A549 (cell line): ENCODE measurements around the gene GARNL3. TPM values are rescaled to one million over a fixed set of nuclear protein-coding genes. Genes with fewer than 3 reads are reported as not detected.
A peak's percentile ranks its signal among the peaks of the same experiment; 100 is the strongest.

Experiments used
- ATAC-seq, 2 experiments: fragments of 200-7000 bp in 1 of 2; fragments of >200 bp in 1 of 2; cut with Nextera tagmentation in 1 of 2; cut with Tn5 transposase in 1 of 2; 3 replicates each; pipeline versions ENCODE4 v1.8.0 to v1.9.1; 2018 to 2020; ENCODE audit warnings: mild to moderate bottlenecking in 1 of 2, moderate library complexity in 1 of 2
- CTCF ChIA-PET: fragments of 300-600 bp; sonication (Branson Sonifier 250); formaldehyde crosslinking; extraction: SDS; loops from one replicate; lab custom pipeline; 2021; ENCODE audit warnings: antibody characterized with exemption, inconsistent platforms; lab: Yijun Ruan, JAX
- POLR2A ChIA-PET: fragments of 350-600 bp; formaldehyde crosslinking; extraction: SDS; loops from one replicate; lab custom pipeline; 2021; ENCODE audit warnings: antibody characterized with exemption, inconsistent platforms; lab: Yijun Ruan, JAX
- DNase-seq, 2 experiments: peaks; one replicate each; pipeline versions ENCODE4 v3.0.0 to v3.0.0-alpha.2; 2011 to 2016; ENCODE audit warnings: low read depth in 1 of 2, low spot score in 1 of 2
- FAIRE-seq: peaks from 2 replicates; lab custom pipeline; 2011; peaks lifted over from hg19 to GRCh38; lab: Jason Lieb, UNC
- H3K27ac ChIP-seq, 2 experiments: fragments of >200 bp; sonication (Bioruptor Twin); formaldehyde crosslinking; 3 replicates each; pipeline ENCODE4 v1.5.1; 2016 to 2017
- H3K4me1 ChIP-seq: fragments of >200 bp; sonication (Bioruptor Twin); formaldehyde crosslinking; 3 replicates; pipeline ENCODE4 v1.6.1; 2016
- H3K4me2 ChIP-seq: fragments of >200 bp; sonication (Bioruptor Twin); formaldehyde crosslinking; 3 replicates; pipeline ENCODE4 v1.6.1; 2016
- H3K4me3 ChIP-seq: fragments of >200 bp; sonication (Bioruptor Twin); formaldehyde crosslinking; 3 replicates; pipeline ENCODE4 v1.5.1; 2016
- H3K9me3 ChIP-seq: fragments of >200 bp; sonication (Bioruptor Twin); formaldehyde crosslinking; 3 replicates; pipeline ENCODE4 v1.6.1; 2016
- CBX8 ChIP-seq: fragments of 200-600 bp; sonication (generic); IDR thresholded peaks from 2 replicates; pipeline ENCODE4 v1.6.1; 2016
- CEBPB ChIP-seq, 2 experiments: fragments of >200 bp in 1 of 2; sonication (Bioruptor Twin) in 1 of 2; formaldehyde crosslinking in 1 of 2; IDR thresholded peaks; 2 replicates each; pipeline ENCODE4 v1.6.1; 2012 to 2016
- CHD2 ChIP-seq: fragments of 150-350 bp; IDR thresholded peaks from 2 replicates; pipeline ENCODE4 v1.6.1; 2014; ENCODE audit warnings: low read length; ENCODE audit not compliant: partially characterized antibody
- CHD4 ChIP-seq: fragments of 200-600 bp; sonication (generic); IDR thresholded peaks from 2 replicates; pipeline ENCODE4 v1.6.1; 2016; ENCODE audit warnings: antibody characterized with exemption, mild to moderate bottlenecking, borderline replicate concordance
- EHF ChIP-seq: fragments of 250-450 bp; sonication (Bioruptor Pico); IDR thresholded peaks from 2 replicates; pipeline ENCODE4 v1.5.0; 2020; ENCODE audit warnings: mild to moderate bottlenecking
- EP300 ChIP-seq, 2 experiments: fragments of >200 bp; sonication (Bioruptor Twin); formaldehyde crosslinking; IDR thresholded peaks; 2 replicates in 1 of 2; 3 replicates in 1 of 2; pipeline ENCODE4 v1.6.1; 2016 to 2017
- ESRRA ChIP-seq: fragments of 150-350 bp; IDR thresholded peaks from 2 replicates; pipeline ENCODE4 v1.6.1; 2014; ENCODE audit warnings: mild to moderate bottlenecking, low read length, borderline replicate concordance
- HDAC2 ChIP-seq: fragments of 200-600 bp; sonication (generic); IDR thresholded peaks from 2 replicates; pipeline ENCODE4 v1.6.1; 2016
- HEYL ChIP-seq: fragments of 250-450 bp; sonication (Bioruptor Pico); IDR thresholded peaks from 2 replicates; pipeline ENCODE4 v1.8.0; 2021; ENCODE audit warnings: mild to moderate bottlenecking, moderate library complexity
- HOXB5 ChIP-seq: fragments of 250-450 bp; sonication (Bioruptor Pico); IDR thresholded peaks from 2 replicates; pipeline ENCODE4 v1.5.0; 2020; ENCODE audit warnings: mild to moderate bottlenecking, moderate library complexity
- KDM5A ChIP-seq: fragments of 200-600 bp; sonication (generic); IDR thresholded peaks from 2 replicates; pipeline ENCODE4 v1.6.1; 2016; ENCODE audit warnings: antibody characterized with exemption, mild to moderate bottlenecking
- RARB ChIP-seq: fragments of 250-450 bp; sonication (Bioruptor Pico); IDR thresholded peaks from 2 replicates; pipeline ENCODE4 v1.8.0; 2021; ENCODE audit warnings: mild to moderate bottlenecking, moderate library complexity
- RCOR1 ChIP-seq: fragments of 150-350 bp; IDR thresholded peaks from 2 replicates; pipeline ENCODE4 v1.6.1; 2014; ENCODE audit warnings: antibody characterized with exemption, low read length, low read depth
- RNF2 ChIP-seq: fragments of 200-600 bp; sonication (generic); IDR thresholded peaks from 2 replicates; pipeline ENCODE4 v1.6.1; 2016; ENCODE audit warnings: low read depth, mild to moderate bottlenecking, antibody characterized with exemption, moderate library complexity, borderline replicate concordance
- ZNF302 ChIP-seq: fragments of 250-450 bp; sonication (Bioruptor Pico); IDR thresholded peaks from 2 replicates; pipeline ENCODE4 v1.9.0; 2021; ENCODE audit warnings: inconsistent platforms, mild to moderate bottlenecking, moderate library complexity
- WGBS: methylation state at CpG from one replicate; pipeline ENCODE4 v1.1.6; 2017; ENCODE audit errors: missing lambda C conversion rate; 5-methylcytosine and 5-hydroxymethylcytosine counted together
- polyA plus RNA-seq, 4 experiments: library from polyadenylated mRNA; depleted of rRNA in 3 of 4; stranded (reverse); fragments of >200 nt; fragmentation: RNase III in 1 of 4; extraction: RNeasy Plus Mini Kit Qiagen cat#74134 plus additional on column Dnase treatment in 1 of 4; gene quantifications; 2 replicates in 3 of 4; 3 replicates in 1 of 4; pipeline ENCODE4 v1.2.3, GENCODE V29; 2011 to 2017
- TF ChIP-seq, protein P1 (sequence below): fragments of 250-450 bp; sonication (Bioruptor Pico); IDR thresholded peaks from 2 replicates; pipeline ENCODE4 v1.5.0; 2021; ENCODE audit warnings: mild to moderate bottlenecking, moderate library complexity, borderline replicate concordance
- TF ChIP-seq, protein P2 (sequence below): fragments of >200 bp; sonication (Bioruptor Twin); formaldehyde crosslinking; IDR thresholded peaks from 2 replicates; pipeline ENCODE4 v1.6.1; 2016
- TF ChIP-seq, protein P3 (sequence below): IDR thresholded peaks from 2 replicates; pipeline ENCODE4 v1.6.1; 2012; ENCODE audit warnings: low read depth, borderline replicate concordance
- TF ChIP-seq, protein P4 (sequence below): IDR thresholded peaks from 2 replicates; pipeline ENCODE4 v1.6.1; 2012
- TF ChIP-seq, protein P5 (sequence below): fragments of >200 bp; sonication (Bioruptor Twin); formaldehyde crosslinking; IDR thresholded peaks from 3 replicates; pipeline ENCODE4 v1.5.1; 2016

GARNL3 gene
- polyA plus RNA-seq, 2 of the 4 experiments (the other 2 are of a cell fraction): 2.9 to 5.1 TPM

DNA sequence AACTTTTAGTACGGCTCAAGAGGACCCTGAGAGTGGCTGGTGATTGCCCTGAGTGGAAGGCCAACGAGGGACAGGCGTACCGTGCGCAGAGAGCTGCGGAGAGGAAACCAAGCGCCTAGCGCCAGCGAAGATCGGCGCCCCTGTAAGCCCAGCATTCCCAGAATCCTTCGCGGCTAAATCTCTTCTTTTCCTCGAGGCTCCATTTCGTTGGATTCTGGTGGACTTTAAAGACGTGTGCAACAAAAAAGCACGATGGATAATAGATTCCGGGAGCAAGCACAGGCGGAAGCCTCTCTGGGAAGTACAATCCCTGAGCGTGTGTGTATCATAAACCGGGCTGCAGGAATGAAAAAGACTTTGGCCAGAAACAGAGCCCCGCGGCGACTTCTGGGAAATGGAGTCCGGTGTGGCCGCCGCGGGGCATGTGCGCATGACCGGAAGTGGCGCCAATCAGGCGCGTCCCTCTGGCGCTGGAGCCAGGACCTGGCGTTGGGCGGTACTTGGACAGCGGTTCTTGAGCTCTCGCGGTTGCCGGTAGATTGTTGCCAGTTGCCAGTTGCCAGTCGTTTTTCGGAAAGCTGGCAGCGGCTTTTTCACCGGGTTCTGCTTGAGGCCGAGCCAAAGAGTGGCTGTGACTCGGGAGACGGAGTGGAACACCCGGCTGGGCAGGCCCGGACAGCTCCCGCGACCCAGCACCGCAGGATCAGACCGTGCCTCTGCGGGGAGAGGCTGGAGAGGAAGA lies 159.5 kb downstream of the GARNL3 start, which contains the start of gene ZNF79 (continued):
- TF ChIP-seq HOXB5 (CRISPR knock-in tag): no peak
- TF ChIP-seq, protein P1, sequence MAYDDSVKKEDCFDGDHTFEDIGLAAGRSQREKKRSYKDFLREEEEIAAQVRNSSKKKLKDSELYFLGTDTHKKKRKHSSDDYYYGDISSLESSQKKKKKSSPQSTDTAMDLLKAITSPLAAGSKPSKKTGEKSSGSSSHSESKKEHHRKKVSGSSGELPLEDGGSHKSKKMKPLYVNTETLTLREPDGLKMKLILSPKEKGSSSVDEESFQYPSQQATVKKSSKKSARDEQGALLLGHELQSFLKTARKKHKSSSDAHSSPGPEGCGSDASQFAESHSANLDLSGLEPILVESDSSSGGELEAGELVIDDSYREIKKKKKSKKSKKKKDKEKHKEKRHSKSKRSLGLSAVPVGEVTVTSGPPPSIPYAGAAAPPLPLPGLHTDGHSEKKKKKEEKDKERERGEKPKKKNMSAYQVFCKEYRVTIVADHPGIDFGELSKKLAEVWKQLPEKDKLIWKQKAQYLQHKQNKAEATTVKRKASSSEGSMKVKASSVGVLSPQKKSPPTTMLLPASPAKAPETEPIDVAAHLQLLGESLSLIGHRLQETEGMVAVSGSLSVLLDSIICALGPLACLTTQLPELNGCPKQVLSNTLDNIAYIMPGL (CRISPR knock-in tag): no peak
- TF ChIP-seq RARB: no peak
- no peak for TF ChIP-seq RCOR1
- TF ChIP-seq, protein P2, sequence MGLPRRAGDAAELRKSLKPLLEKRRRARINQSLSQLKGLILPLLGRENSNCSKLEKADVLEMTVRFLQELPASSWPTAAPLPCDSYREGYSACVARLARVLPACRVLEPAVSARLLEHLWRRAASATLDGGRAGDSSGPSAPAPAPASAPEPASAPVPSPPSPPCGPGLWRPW: no peak
- TF ChIP-seq HEYL (CRISPR knock-in tag): no peak
- TF ChIP-seq HDAC2: no peak
- no peak for TF ChIP-seq ZNF302
- TF ChIP-seq, protein P3, sequence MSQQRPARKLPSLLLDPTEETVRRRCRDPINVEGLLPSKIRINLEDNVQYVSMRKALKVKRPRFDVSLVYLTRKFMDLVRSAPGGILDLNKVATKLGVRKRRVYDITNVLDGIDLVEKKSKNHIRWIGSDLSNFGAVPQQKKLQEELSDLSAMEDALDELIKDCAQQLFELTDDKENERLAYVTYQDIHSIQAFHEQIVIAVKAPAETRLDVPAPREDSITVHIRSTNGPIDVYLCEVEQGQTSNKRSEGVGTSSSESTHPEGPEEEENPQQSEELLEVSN: peak; percentile 57; the same call in 1 of the 2 replicates
- TF ChIP-seq EP300 (IDR thresholded peaks at IDR 0.05): no peak
- TF ChIP-seq EHF: no peak
- TF ChIP-seq, protein P4, sequence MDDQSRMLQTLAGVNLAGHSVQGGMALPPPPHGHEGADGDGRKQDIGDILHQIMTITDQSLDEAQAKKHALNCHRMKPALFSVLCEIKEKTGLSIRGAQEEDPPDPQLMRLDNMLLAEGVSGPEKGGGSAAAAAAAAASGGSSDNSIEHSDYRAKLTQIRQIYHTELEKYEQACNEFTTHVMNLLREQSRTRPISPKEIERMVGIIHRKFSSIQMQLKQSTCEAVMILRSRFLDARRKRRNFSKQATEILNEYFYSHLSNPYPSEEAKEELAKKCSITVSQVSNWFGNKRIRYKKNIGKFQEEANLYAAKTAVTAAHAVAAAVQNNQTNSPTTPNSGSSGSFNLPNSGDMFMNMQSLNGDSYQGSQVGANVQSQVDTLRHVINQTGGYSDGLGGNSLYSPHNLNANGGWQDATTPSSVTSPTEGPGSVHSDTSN: peak; percentile 32; the same call in 1 of the 2 replicates

DNA sequence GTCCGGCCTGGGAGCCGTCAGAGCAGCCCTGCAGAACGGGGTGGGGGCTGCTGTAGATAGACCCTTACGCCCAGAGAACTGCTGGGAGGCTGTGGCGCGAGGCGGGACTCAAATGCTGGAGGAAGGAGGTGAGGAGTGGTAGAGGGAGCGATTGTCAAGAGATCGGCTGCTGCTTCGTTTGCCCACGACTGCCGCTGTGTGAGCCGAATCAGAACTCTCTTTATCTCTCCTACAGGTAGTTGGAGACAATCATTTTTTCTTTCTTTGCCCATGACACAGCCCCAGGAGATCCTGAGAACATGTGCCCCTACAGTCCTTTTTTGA lies 160.1 kb downstream of the GARNL3 start:
- peak overlapping the region; percentile 96 for H3K4me2 ChIP-seq
- CTCF ChIA-PET: interaction anchor here (0.8 to 1.1 kb wide), 3 partner anchors 24 to 483 kb away, joined by 3 read pairs; no protein-coding TSS in a partner anchor

DNA sequence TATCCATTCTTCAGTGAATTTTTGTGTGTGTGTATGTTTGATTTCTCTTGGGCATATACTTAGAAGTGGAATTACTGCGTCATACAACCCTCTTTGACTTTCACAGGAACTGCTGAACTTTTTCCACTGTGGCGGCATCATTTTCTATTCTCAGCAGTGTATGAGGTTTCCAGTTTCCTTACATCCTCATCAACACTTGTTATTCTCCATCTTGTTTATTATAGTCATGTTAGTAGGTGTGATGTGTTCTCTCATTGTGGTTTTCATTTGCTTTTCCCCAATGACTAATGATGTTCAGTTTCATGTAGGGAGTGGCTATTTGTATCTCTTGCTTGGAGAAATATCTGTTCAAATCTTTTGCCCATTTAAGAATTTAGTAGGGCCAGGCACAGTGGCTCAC lies 162.2 kb downstream of the GARNL3 start:
- no peak overlapping the region for H3K27ac ChIP-seq
- WGBS: 97% methylated on average over 2 of the region's 2 CpGs
- FAIRE-seq (no peak), ATAC-seq (no peak), DNase-seq (no peak)
- POLR2A ChIA-PET: no interaction called here
- no peak overlapping the region for H3K4me3 ChIP-seq
- no peak overlapping the region for H3K4me2 ChIP-seq
- TF ChIP-seq CHD2: no peak
- no peak for TF ChIP-seq EP300 (IDR thresholded peaks at IDR 0.05)
- no peak for TF ChIP-seq ESRRA
- no peak for TF ChIP-seq CHD4
- TF ChIP-seq, protein P5, sequence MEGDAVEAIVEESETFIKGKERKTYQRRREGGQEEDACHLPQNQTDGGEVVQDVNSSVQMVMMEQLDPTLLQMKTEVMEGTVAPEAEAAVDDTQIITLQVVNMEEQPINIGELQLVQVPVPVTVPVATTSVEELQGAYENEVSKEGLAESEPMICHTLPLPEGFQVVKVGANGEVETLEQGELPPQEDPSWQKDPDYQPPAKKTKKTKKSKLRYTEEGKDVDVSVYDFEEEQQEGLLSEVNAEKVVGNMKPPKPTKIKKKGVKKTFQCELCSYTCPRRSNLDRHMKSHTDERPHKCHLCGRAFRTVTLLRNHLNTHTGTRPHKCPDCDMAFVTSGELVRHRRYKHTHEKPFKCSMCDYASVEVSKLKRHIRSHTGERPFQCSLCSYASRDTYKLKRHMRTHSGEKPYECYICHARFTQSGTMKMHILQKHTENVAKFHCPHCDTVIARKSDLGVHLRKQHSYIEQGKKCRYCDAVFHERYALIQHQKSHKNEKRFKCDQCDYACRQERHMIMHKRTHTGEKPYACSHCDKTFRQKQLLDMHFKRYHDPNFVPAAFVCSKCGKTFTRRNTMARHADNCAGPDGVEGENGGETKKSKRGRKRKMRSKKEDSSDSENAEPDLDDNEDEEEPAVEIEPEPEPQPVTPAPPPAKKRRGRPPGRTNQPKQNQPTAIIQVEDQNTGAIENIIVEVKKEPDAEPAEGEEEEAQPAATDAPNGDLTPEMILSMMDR: no peak
- TF ChIP-seq RNF2: no peak
- no peak for TF ChIP-seq CEBPB (IDR thresholded peaks at IDR 0.05)
- no peak for TF ChIP-seq KDM5A
- TF ChIP-seq HOXB5 (CRISPR knock-in tag): no peak
- no peak for TF ChIP-seq HDAC2
- no peak for TF ChIP-seq CBX8
- no peaks in the 10 kb centered on the region for H3K9me3 ChIP-seq
- H3K4me1 ChIP-seq: peaks cover 10% of the 10 kb centered on the region; the same call in 2 of the 3 replicates
- CTCF ChIA-PET: no interaction called here

More for the DNA sequence above, 160.1 kb downstream of the GARNL3 start:
- Histone ChIP-seq H3K9me3 (no peaks in the 10 kb centered on the region), H3K27ac (peak overlapping the region; percentile 77 to 93), H3K4me3 (peak overlapping the region; percentile 86), H3K4me1 (peaks cover 10% of the 10 kb centered on the region; the same call in 2 of the 3 replicates)
- TF ChIP-seq KDM5A (peak; percentile 4; the same call in 1 of the 2 replicates), ESRRA (no peak)
- no peak for DNase-seq
- POLR2A ChIA-PET: interaction anchor here (0.7 to 1.6 kb wide), 12 partner anchors 9 to 180 kb away, joined by 3 to 23 read pairs (median 5); partner anchors contain the start of genes LRSAM1, RPL12 and SLC2A8
- ATAC-seq: peak; percentile 52 to 72; a peak in 5 of 6 replicates
- no peak for FAIRE-seq
- WGBS: 0% methylated on average over 12 of the region's 13 CpGs
